IPS-NIHi11 (cell line): Measurements from ENCODE around the gene NASP.
A peak's percentile ranks its signal among the peaks of the same experiment; 100 is the strongest.

ENCODE experiments used
- DNase-seq: peaks from one replicate; pipeline ENCODE4 v3.0.0; 2012; ENCODE audit warnings: mixed read lengths, low spot score

NASP gene, protein sequence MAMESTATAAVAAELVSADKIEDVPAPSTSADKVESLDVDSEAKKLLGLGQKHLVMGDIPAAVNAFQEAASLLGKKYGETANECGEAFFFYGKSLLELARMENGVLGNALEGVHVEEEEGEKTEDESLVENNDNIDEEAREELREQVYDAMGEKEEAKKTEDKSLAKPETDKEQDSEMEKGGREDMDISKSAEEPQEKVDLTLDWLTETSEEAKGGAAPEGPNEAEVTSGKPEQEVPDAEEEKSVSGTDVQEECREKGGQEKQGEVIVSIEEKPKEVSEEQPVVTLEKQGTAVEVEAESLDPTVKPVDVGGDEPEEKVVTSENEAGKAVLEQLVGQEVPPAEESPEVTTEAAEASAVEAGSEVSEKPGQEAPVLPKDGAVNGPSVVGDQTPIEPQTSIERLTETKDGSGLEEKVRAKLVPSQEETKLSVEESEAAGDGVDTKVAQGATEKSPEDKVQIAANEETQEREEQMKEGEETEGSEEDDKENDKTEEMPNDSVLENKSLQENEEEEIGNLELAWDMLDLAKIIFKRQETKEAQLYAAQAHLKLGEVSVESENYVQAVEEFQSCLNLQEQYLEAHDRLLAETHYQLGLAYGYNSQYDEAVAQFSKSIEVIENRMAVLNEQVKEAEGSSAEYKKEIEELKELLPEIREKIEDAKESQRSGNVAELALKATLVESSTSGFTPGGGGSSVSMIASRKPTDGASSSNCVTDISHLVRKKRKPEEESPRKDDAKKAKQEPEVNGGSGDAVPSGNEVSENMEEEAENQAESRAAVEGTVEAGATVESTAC

DNA sequence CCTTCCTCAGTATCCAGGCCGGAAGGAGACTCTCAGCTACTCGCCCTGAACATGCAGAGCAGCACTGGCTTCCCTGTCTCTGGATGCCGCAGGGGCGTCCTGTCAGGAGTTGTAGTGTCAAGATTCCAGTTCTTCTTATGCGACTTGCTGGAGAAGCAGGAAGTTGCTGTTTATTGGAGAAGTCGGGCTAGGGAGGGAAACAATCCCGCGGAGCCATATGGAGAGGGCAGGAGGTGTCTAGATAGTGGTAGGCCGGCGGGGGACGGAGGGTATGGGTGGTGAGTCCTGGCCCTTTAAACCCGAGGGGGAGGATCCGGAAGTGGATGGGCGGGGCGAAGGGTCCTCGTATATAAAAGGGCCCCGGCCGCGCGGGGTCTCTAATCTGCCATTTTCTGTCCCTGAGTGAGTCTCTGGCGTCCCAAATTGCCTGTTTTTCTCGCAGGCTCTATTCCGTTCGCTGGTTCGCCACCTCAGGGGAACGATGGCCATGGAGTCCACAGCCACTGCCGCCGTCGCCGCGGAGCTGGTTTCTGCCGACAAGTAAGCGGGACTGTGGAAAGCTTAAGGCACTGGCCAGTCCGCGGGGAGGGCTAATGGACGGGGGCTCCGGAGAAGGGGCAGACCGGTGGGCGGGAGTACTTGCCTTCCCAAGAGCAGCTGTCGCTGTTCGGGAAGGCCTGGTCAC is at the start of gene NASP:
Gene NASP (plus strand): TSS at position 376 of the 685 bp plus-strand sequence. CDS start 106 bp downstream, at position 482.
- peak; percentile 86 for DNase-seq

DNA sequence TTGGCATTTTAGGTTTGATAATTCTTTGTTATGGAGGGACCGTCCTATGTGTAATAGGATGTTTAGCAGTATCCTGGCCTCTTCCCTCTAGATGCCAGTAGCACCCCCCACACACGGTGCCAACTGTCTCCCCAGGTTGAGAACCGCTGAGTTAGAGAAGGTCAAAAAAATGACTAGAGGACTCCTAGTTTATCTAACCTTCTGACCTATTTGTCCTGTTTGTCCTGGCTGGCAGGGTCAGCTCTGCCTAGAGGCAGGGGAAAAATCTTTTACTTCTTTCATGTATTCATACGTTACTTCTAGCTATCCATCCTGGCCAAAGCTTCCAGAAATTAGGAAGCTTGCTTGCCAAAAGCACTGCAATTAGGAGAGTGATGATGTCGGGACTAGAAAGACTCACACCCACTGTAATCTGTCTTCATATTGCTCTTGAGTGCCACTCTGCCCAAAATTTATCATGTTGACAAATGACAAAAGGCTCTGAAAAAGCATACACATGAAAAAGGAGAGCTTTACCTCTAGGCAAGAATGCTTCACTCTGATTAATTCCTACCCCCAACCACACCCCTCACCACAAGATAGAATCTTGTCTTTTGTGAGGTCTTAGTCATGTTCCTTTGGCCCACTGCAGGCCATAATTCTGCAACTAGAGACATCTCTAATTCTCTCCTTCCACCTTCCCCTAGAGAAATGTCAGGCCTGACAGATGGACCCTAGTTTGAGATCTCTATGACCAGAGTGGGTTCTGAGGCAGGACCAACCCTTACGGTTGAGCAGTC is 47.7 kb upstream of the NASP start:
- no peak for DNase-seq

DNA sequence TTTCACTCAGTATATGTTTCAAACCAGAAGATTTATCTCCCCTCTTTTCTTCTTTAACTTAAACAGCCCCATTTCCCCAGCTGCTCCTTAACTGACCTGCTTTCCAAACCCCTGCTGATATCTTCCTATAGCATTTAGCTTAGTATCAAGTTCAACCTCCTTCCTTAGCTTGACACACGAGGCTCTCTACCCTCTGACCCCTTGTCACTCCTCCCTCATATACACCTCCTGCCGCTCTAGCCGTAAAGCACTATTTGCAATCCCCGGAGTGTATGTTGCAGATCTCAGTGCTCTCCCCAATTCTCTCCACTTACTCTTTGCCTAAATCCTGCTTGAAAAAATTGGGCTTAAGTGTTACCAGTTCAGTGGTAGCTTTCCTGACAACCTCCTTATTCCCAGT is 47.0 kb upstream of the NASP start:
- DNase-seq = no peak

DNA sequence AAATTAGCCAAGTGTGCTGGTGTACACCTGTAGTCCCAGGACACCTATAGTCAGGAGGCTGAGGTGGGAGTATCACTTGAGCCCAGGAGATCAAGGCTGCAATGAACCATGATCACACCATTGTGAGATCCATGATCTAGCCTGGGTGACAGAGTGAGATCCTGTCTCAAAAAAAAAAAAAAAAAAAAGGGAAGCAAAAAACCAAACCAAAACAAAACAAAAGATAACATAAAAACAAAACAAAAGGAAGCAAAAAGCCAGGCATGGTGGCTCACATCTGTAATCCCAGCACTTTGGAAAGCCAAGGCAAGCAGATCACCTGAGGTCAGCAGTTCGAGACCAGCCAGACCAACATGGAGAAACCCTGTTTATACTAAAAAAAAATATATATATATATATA is 42.6 kb upstream of the NASP start:
- DNase-seq = no peak

DNA sequence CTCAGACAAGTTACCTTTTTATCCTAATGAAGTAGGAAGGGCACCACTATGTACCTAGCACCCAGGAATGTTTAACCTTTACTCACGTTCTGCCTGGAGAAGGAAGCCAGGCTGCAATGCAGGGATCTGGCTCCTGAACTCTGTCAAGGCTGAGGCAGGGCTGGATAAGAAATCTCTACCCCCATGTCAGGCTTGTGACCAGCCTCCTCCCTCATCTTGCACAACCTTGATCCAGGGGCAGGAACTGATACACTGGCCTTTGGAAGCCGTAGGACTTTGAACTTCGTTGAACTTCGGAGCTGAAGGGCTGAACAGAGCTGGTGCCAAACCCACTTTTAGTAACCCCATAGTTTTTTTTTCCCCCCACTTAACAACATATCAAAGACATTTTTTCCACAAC is 41.2 kb upstream of the NASP start:
- no peak for DNase-seq

DNA sequence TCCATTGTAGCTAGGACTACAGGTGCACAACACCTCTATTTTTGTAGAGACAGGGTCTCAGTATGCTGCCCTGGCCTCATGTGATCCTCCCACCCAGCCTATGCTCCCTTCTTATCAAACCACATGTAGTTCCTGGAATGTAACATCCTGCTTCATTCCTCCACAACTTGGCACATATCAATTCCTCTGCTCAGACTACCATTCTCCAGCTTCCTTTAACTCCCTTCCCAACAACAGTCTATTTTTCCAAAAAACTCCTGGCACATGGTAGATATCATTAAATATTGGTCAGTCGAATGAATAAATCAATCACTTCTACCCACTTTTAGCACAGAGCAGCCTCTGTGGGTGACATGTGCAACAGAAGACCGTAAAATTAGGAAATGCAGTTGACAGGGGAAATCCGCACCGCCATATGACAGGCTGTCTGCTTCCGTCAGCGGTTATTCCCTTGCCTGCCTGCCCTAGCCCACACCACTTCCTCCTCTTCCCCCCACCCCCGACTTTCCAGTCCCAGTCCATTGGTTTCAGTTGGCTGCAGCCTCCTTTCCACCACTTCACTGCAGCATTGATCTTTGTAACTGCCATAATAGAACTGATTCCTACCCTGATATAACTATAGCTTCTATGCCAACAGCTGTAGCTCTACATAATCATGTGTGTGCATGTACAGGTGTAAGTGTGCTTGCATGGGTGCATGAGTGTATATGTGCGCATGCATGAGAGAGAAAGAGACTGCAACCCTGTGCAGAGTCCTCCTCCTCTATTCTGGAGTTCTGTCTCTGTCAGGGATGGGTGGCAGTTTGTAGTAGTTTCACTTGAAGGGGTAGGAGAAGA is 40.0 kb upstream of the NASP start:
- no peak for DNase-seq

DNA sequence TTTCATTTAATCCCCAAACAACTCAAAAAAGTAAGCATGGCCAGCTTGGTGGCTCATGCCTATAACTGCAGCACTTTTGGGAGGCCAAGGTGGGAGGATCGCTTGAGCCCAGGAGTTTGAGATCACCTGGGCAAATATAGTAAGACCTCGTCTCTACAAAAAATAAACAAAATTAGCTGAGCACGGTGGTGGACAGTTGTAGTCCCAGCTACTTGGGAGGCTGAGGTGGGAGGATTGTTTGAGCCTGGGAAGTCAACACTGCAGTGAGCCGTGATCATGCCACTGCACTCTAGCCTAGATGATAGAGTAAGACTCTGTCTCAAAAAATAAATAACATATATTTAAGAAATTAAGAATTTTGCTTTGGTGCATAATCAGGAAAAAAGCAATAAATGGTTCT is 39.3 kb upstream of the NASP start:
- DNase-seq = no peak

DNA sequence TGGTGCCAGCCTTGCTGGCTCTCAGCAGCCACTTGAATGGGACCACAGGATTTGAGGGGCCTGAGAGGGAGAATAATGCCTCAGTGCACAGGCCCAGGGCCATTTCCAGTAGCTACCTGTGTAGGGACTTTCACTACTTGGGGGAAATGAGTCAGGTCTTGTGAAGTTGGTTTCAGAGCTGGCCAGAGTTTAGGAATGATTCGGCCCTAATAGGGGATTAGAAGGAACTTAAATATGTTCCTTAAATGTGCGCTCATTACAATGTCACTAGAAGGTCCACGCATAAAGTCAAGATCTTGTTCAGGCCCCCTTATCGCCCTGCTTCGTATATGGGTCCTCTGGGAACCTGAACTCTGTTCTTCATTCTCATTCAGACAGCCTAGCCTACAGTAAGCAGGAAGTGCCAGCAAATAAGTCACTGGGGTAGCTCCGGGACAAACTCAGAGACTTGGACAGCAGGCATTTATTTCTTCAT is 38.8 kb upstream of the NASP start:
- no peak for DNase-seq

DNA sequence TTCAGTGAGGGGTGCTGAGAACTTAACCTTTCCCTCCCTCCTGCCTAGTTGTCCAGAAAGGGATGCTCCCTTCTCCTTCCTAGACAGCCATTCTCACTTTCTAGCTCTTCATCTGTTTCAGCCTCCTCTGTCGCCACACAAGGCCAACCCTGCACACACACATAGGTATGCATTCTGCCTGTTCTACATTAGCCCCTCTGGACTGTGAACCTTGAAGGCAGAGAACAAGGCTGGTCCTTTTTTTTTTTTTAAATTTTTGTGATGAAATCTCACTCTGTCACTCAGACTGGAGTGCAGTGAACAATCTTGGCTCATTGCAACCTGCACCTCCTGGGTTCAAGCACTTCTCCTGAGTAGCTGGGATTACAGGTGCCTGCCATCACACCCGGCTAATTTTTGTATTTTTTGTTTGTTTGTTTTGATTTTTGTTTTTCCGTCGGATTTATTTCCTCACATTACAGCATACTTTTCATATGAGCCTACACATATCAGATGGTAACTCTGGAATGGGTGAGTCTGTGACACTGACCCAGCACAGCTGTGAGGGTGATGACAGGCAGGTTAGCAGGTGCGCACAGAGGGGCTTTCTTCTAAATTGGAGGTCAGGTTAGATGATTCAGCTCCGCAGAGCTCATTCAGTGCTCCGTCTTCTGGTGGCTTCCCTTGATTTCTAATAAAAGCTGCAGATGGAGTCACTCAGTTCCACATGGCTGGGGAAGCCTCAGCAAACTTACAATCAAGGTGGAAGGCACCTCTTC is 38.1 kb upstream of the NASP start:
- no peak for DNase-seq

DNA sequence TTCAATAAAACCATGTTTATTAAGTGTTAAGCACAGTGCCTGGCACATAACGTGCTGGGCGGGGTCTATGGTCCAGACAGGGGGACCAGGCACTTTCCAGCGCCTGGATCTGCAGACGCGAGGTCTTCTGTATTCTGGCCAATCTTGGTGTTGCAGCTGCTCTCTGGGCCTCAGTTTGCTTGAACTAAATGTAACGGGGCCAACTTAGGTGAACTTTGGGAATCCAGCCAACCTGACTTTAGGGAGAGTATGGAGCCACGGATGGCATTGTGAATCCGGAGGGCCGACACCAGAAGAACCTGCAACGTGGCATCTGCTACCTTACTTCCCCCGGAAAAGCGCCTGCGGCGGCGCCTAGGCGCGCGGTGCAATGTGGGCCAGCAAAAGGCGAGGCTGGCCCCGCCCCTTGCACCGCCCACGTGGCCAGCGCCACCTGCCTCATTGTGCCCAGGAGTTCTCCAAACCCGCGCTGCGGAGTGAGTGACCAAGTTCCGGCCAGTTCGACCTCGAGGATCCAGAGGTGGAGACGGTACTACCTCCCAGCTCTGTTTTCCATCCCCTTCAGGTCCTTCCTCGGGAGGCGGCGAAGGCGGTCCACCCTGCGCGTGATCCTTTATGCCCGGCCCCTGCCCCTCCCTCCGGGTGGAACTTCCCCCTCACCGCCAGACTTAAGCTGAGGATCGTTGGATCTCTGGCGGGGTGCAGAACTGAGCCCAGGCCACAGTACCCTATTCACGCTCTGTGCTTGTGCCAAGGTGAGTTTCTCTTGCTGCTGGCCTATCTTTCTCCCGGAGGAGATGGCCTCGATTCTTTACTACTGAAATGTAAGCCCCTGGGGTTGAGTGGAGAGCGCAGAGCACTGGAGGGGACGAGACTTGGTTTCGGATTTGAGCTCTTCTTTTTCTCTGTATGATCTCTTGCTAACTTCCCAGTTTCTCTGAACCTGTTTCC is 33.2 kb upstream of the NASP start, which contains the start of gene AKR1A1:
Gene AKR1A1 (plus strand): TSS at position 426 of the 951 bp plus-strand sequence. CDS start 10,969 bp downstream, outside the sequence.
- DNase-seq = peak; percentile 95

DNA sequence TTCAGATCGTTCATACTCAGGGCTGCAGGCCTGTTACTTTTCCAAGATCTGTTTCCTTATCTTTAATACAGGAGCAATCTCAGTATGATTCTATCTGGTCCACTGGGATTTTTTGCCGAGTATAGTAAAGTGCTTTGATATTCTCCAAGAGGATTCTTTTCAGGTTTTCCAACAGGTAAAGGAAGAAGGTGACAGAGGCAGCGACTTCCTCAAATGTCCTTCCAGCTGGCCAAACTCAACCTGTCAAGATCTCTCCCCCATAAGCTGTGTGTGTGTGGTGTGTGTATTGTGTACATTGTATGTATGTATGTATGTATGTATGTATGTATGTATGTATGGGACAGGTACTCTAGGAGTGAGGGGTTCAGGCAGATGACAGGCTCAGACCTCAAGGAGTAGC is 32.2 kb upstream of the NASP start:
- no peak for DNase-seq

DNA sequence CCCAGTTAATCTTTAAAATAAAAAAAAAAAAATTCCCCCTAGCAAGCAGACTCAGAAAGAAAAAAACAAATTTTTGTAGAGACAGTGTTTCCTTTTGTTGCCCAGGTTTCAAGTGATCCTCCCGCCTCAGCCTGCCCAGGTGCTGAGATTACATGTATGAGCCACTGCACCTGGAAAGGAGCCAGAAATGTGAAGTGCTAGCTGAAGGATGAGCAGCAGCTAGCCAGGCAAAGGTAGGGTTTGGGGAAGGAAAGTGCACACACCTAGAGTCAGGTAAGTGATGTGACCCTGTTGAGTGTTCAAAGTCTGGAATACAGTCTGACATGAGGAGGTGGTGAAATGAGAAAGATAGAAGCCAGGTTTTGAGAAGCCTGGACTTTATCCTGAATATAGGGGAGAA is 31.5 kb upstream of the NASP start:
- no peak for DNase-seq

DNA sequence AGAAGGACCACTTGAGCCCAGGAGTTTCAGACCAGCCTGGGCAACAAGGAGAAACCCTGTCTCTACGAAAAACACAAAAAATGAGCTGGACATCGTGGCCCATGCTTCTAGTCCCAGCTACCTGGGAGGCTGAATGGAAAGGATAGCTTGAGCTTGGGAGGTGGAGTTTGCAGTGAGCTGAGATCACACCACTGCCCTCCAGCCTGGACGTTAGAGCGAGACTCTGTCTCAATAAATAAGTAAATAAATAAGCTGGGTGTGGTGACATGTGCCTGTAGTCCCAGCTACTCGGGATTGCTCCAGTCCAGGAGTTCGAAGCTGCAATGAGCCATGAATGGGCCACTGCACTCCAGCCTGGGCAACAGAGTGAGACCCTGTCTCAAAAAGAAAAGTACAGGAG is 29.6 kb upstream of the NASP start:
- no peak for DNase-seq

DNA sequence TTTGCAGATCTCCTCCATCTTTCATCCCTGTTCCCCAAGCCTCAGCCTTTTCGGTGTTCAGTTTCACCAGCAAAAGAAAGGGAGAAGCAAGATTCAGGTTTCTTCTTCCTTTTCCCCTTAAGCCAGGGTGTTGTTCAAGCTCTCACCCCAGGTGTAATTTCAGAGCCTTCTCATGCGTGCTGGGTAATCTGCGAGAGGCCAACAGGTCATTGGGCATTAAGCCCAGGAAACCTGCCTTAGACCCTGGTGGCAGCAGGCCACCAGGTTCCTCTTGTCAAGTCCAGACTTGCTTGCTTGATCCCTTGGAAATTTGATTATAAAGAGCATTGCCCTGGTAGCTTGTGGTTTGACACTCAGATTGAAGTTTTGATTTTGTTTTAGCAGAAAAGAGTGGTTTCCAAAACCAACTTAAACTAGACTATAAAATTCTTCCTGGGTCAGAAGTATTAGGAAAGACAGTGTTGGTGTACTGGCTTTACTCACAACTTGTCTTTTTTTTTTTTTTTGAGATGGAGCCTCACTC is 26.4 kb upstream of the NASP start:
- no peak for DNase-seq

DNA sequence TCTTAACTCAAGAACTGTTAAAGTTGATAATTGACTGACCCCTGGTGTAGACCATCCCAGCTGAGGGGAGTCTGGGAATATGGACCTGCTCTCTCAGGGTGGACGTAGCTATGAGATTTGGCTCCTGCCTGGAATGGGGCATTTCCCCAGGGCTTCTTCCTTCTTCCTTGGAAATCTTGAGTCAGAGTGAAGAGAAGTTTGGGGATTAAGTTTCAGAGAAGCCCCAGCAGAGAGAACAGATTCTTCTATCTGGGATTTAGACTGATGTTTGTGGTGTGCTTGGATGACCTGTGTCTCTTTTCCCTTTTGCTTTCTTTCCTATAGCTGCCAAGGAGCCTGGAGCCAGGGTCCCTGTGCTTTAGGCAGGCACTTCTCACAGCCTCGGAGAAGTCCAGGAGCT is 20.0 kb upstream of the NASP start:
- DNase-seq = no peak

DNA sequence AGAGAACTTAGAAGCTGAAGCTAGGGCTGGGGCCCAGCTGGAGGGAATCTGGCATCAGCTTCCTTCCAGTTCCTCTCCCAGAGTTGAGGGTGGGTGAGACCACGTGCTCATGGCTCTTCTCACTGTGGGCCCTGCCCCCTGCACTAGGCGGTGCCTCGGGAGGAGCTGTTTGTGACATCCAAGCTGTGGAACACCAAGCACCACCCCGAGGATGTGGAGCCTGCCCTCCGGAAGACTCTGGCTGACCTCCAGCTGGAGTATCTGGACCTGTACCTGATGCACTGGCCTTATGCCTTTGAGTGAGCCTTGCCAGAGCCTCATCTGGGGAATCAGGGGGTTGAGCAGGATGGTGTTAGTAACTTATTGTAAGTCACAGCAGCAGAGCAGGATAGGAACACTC is 17.1 kb upstream of the NASP start:
- no peak for DNase-seq

DNA sequence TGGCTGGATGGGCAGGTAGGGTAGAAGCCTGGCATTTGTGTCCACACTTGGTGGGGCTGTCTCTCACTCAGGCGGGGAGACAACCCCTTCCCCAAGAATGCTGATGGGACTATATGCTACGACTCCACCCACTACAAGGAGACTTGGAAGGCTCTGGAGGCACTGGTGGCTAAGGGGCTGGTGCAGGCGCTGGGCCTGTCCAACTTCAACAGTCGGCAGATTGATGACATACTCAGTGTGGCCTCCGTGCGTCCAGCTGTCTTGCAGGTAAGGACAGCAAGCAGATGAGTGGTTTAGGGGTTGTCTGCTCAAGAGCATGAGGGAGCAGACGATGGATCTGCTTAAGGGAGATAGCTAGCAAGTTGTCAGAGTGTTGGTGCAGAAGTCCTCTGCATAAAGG is 15.9 kb upstream of the NASP start:
- no peak for DNase-seq

DNA sequence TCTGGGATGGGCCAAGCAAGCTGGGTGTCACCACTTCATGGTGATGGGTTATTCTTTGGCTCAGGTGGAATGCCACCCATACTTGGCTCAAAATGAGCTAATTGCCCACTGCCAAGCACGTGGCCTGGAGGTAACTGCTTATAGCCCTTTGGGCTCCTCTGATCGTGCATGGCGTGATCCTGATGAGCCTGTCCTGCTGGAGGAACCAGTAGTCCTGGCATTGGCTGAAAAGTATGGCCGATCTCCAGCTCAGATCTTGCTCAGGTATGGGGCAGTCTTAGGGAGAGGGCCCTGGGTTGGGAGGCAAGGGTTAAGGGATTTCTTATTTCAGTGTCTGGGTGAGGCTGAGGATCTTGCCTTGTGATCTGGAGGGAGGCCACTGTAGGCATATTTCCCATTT is 15.4 kb upstream of the NASP start:
- no peak for DNase-seq

DNA sequence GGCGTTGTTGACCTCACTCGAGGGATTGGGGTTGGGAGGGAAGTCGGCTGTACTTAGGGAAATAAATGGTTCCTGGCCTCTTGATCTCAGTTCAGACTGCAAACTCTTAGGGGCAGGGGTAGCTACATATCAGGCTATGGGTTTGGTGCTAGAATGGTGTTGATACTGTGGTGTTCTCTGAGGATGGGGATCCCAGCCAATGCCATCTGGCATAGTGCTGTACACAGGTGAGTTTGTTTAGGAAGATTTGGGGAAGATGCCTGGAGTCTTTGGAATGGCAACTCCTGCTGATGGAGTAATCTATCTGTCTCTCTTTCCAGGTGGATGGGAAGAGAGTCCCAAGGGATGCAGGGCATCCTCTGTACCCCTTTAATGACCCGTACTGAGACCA is 14.3 kb upstream of the NASP start:
- no peak for DNase-seq
